ENCODE results near the gene NR2C1. TPM values are rescaled to one million over a fixed set of nuclear protein-coding genes. Genes with fewer than 3 reads are reported as not detected.

The NR2C1 gene
- total and polyA plus RNA-seq, 10 of the 15 experiments (the other 5 are each of a cell fraction or from before 2014, with no cell fraction given): 8.8 to 38.1 (median 31.3) TPM

DNA sequence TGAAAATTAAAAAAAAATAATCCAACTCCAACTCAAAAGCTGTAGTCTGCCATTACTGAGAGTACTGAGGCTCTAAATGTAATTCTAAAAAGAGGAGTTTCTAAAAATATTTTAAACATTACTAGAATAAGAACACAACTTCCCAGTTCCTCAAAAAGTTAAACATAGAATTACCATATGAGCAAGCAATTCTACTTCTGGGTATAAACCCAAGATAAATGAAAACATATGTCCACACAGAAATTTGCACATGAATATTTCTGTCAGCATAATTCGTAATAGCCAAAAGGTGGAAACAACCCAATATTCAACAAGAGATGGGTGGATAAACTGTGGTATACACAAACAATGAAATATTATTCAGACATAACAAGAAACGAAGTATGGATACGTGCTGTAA is 15.0 kb upstream of the NR2C1 start (continued):
- TF ChIP-seq SKIL (IDR thresholded peaks at IDR 0.05; ENCODE audit: low read depth, poor library complexity, severe bottlenecking) (peak; percentile 29), BACH1 (IDR thresholded peaks at IDR 0.05; ENCODE audit: borderline replicate concordance) (no peak), POLR2AphosphoS5 (IDR thresholded peaks at IDR 0.05; ENCODE audit: low read length) (no peak), SPI1 (IDR thresholded peaks at IDR 0.05; ENCODE audit: borderline replicate concordance, insufficient read depth, low read depth, low read length) (peak; percentile 87), CBX3 (IDR thresholded peaks at IDR 0.05; ENCODE audit: borderline replicate concordance, low read depth) (no peak), DPF2 (IDR thresholded peaks at IDR 0.05) (no peak), ZBED1 (IDR thresholded peaks at IDR 0.05; ENCODE audit: borderline replicate concordance) (0 out of 2 replicates have a peak, but pooled peaks have one; percentile 49), CEBPZ (IDR thresholded peaks at IDR 0.05; ENCODE audit: low read depth, low read length) (no peak), MEF2A (IDR thresholded peaks at IDR 0.05; ENCODE audit: insufficient read depth, low read depth, low read length) (peak; percentile 99), HDAC2 (IDR thresholded peaks at IDR 0.05) (no peak), ZNF274 (IDR thresholded peaks at IDR 0.05; ENCODE audit: insufficient read depth, insufficient read length) (no peak), ZBTB4 (CRISPR knock-in tag; IDR thresholded peaks at IDR 0.05) (no peak), RFX5 (IDR thresholded peaks at IDR 0.05; ENCODE audit: low read depth, low read length) (no peak), KAT2A (conservative IDR thresholded peaks at IDR 0.05; ENCODE audit: control insufficient read depth, low read depth, low read length) (no peak), RUNX3 (IDR thresholded peaks at IDR 0.05; ENCODE audit: low read length) (peak; percentile 78), POLR2AphosphoS2 (IDR thresholded peaks at IDR 0.05; ENCODE audit: low read depth, low read length) (no peak), NBN (IDR thresholded peaks at IDR 0.05) (no peak), ZNF622 (IDR thresholded peaks at IDR 0.05) (no peak), HDAC6 (IDR thresholded peaks at IDR 0.05; ENCODE audit: unreplicated experiment) (no peak)
- TF ChIP-seq, protein P1, sequence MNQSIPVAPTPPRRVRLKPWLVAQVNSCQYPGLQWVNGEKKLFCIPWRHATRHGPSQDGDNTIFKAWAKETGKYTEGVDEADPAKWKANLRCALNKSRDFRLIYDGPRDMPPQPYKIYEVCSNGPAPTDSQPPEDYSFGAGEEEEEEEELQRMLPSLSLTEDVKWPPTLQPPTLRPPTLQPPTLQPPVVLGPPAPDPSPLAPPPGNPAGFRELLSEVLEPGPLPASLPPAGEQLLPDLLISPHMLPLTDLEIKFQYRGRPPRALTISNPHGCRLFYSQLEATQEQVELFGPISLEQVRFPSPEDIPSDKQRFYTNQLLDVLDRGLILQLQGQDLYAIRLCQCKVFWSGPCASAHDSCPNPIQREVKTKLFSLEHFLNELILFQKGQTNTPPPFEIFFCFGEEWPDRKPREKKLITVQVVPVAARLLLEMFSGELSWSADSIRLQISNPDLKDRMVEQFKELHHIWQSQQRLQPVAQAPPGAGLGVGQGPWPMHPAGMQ (IDR thresholded peaks at IDR 0.05; ENCODE audit: borderline replicate concordance): no peak
- TF ChIP-seq, protein P2, sequence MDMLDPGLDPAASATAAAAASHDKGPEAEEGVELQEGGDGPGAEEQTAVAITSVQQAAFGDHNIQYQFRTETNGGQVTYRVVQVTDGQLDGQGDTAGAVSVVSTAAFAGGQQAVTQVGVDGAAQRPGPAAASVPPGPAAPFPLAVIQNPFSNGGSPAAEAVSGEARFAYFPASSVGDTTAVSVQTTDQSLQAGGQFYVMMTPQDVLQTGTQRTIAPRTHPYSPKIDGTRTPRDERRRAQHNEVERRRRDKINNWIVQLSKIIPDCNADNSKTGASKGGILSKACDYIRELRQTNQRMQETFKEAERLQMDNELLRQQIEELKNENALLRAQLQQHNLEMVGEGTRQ (IDR thresholded peaks at IDR 0.05; ENCODE audit: borderline replicate concordance, low read depth, low read length): no peak

Data from GM12878 (cell line).